Measurements from ENCODE around the gene KRTAP5-3.
A peak's percentile ranks its signal among the peaks of the same experiment; 100 is the strongest.

The KRTAP5-3 gene

GRCh38 chr11:1652771-1653540 lies 44.7 kb upstream of the KRTAP5-3 start:
- no peak overlapping the region for H3K4me3 ChIP-seq (ENCODE audit: low read depth, low read length)
- peak; percentile 96 for TF ChIP-seq CTCF (IDR thresholded peaks at IDR 0.05; ENCODE audit: low read depth, low read length)
- peak; percentile 42 for DNase-seq (ENCODE audit: low read depth, low spot score)
- in situ Hi-C loops (cut with HindIII; ENCODE audit: low sequenced_read_pairs): no loop called here

GRCh38 chr11:1652442-1652770 lies 44.1 kb upstream of the KRTAP5-3 start:
- in situ Hi-C loops (cut with HindIII; ENCODE audit: low sequenced_read_pairs): no loop called here
- no peak for DNase-seq (ENCODE audit: low read depth, low spot score)
- no peak for TF ChIP-seq CTCF (IDR thresholded peaks at IDR 0.05; ENCODE audit: low read depth, low read length)

GRCh38 chr11:1652026-1652425 lies 43.8 kb upstream of the KRTAP5-3 start:
- no peak for TF ChIP-seq CTCF (IDR thresholded peaks at IDR 0.05; ENCODE audit: low read depth, low read length)

More at GRCh38 chr11:1652442-1652770, 44.1 kb upstream of the KRTAP5-3 start:
- no peak overlapping the region for H3K4me3 ChIP-seq (ENCODE audit: low read depth, low read length)

GRCh38 chr11:1651411-1651980 lies 43.2 kb upstream of the KRTAP5-3 start:
- in situ Hi-C loops (cut with HindIII; ENCODE audit: low sequenced_read_pairs): no loop called here

More at GRCh38 chr11:1652026-1652425, 43.8 kb upstream of the KRTAP5-3 start:
- no peak for DNase-seq (ENCODE audit: low read depth, low spot score)
- H3K4me3 ChIP-seq (ENCODE audit: low read depth, low read length): no peak overlapping the region
- in situ Hi-C loops (cut with HindIII; ENCODE audit: low sequenced_read_pairs): no loop called here

GRCh38 chr11:1650918-1651262 lies 42.6 kb upstream of the KRTAP5-3 start:
- no peak overlapping the region for H3K4me3 ChIP-seq (ENCODE audit: low read depth, low read length)
- in situ Hi-C loops (cut with HindIII; ENCODE audit: low sequenced_read_pairs): no loop called here
- no peak for DNase-seq (ENCODE audit: low read depth, low spot score)
- TF ChIP-seq CTCF (IDR thresholded peaks at IDR 0.05; ENCODE audit: low read depth, low read length): no peak

More at GRCh38 chr11:1651411-1651980, 43.2 kb upstream of the KRTAP5-3 start:
- no peak for DNase-seq (ENCODE audit: low read depth, low spot score)
- H3K4me3 ChIP-seq (ENCODE audit: low read depth, low read length): no peak overlapping the region
- no peak for TF ChIP-seq CTCF (IDR thresholded peaks at IDR 0.05; ENCODE audit: low read depth, low read length)

GRCh38 chr11:1650034-1650917 lies 42.0 kb upstream of the KRTAP5-3 start:
- DNase-seq (ENCODE audit: low read depth, low spot score): no peak
- in situ Hi-C loops (cut with HindIII; ENCODE audit: low sequenced_read_pairs): no loop called here
- no peak overlapping the region for H3K4me3 ChIP-seq (ENCODE audit: low read depth, low read length)
- TF ChIP-seq CTCF (IDR thresholded peaks at IDR 0.05; ENCODE audit: low read depth, low read length): no peak

All from astrocyte of the spinal cord (primary cell).